Activated CD4-positive, alpha-beta memory T cell treated with anti-CD3 and anti-CD28 coated beads, Interleukin-2, amount 10 ng/mL, durations not matched to agents 7 days and 5 days (primary cell): Measurements from ENCODE around the gene SCAPER. TPM values are rescaled to one million over a fixed set of nuclear protein-coding genes. Genes with fewer than 3 reads are reported as not detected.
"Not testable (repeated sequence)": the region's sequence is repeated elsewhere in the genome, so short reads cannot be mapped to it uniquely, and the experiment has no call there.

Source experiments
- CTCF ChIA-PET: fragments of 350-600 bp; sonication (Branson Sonifier 250); formaldehyde crosslinking; loops from one replicate; lab custom pipeline; 2021; ENCODE audit warnings: antibody characterized with exemption, inconsistent platforms; lab: Charles Lee
- POLR2A ChIA-PET: fragments of 350-600 bp; sonication (Branson Sonifier 250); formaldehyde crosslinking; loops from one replicate; lab custom pipeline; 2021; ENCODE audit warnings: antibody characterized with exemption; lab: Charles Lee
- DNase-seq: peaks from one replicate; pipeline ENCODE4 v3.0.0-alpha.2; 2020
- H3K27ac Mint-ChIP-seq: one replicate; pipeline ENCODE4 v1.8.0; 2021; ENCODE audit warnings: mild to moderate bottlenecking, mixed read lengths
- H3K27me3 Mint-ChIP-seq: one replicate; pipeline ENCODE4 v1.8.0; 2021; ENCODE audit warnings: mixed read lengths
- H3K36me3 Mint-ChIP-seq: one replicate; pipeline ENCODE4 v1.8.0; 2021; ENCODE audit warnings: low read depth, mixed read lengths
- H3K4me1 Mint-ChIP-seq: one replicate; pipeline ENCODE4 v1.8.0; 2021; ENCODE audit warnings: mixed read lengths
- H3K4me3 Mint-ChIP-seq: one replicate; pipeline ENCODE4 v1.8.0; 2021; ENCODE audit warnings: mild to moderate bottlenecking, mixed read lengths
- H3K9me3 Mint-ChIP-seq: one replicate; pipeline ENCODE4 v1.8.0; 2021; ENCODE audit warnings: mixed read lengths
- total RNA-seq, 2 experiments: library from RNA; stranded (reverse); gene quantifications; one replicate each; pipeline ENCODE4 v1.2.3, GENCODE V29; 2021

SCAPER gene
- total RNA-seq, 2 experiments from 2014 or later, result 19.2 to 21.9 TPM

DNA sequence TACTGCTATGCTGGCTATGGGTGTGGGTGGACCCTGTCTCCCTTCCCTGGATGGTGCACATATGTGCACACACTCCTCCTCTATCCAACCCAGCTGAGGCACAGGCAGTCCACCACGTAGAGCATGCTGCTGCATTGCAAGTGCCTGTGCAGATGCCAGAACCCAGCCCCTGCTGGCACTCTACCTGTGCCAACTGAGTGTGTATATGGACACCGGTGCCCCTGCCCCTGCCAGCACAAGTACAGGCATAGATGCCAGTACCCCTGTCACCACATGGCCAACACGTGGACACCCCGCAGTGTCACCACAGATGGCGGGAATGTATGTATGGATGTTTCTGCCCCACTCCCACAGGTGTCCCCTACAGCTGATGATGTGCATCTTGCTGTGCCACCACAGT, 352.0 kb downstream of the SCAPER start:
- DNase-seq, result no peak
- CTCF ChIA-PET, result no interaction called here
- Mint-ChIP-seq H3K4me3 (no peak overlapping the region), H3K27me3 (no peaks in the 10 kb centered on the region), H3K36me3 (peaks cover 2% of the 10 kb centered on the region), H3K27ac (no peak overlapping the region), H3K4me1 (peaks cover 7% of the 10 kb centered on the region), H3K9me3 (peaks cover 8% of the 10 kb centered on the region)
- POLR2A ChIA-PET, result no interaction called here

DNA sequence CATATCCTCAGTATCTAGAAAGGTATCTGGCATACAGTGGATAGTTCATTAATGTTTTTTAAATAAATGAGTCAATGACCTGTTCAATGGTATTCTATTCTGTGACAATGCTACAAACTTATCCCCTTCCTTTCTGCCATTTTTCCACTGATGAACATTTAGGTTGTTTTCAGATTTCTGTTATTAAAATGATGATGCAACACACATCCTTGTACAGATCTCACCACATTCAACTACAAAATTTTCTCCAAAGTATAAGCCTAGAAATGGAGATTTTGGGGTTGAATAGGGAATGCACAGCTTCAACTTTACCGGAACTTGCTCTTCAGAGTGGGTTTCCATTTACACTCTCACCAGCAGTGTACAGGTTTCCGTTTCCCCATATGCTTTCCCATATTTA, 358.3 kb downstream of the SCAPER start:
- Mint-ChIP-seq H3K27me3 (no peaks in the 10 kb centered on the region), H3K9me3 (peaks cover 4% of the 10 kb centered on the region), H3K36me3 (peaks cover 2% of the 10 kb centered on the region), H3K27ac (no peak overlapping the region), H3K4me1 (no peaks in the 10 kb centered on the region), H3K4me3 (no peak overlapping the region)
- ChIA-PET CTCF (no interaction called here), POLR2A (no interaction called here)
- no peak for DNase-seq

- Mint-ChIP-seq H3K4me3 (no peak overlapping the region), H3K36me3 (no peaks in the 10 kb centered on the region), H3K9me3 (no peaks in the 10 kb centered on the region), H3K4me1 (no peaks in the 10 kb centered on the region), H3K27ac (no peak overlapping the region), H3K27me3 (no peaks in the 10 kb centered on the region)
- ChIA-PET POLR2A (no interaction called here), CTCF (no interaction called here)
- no peak for DNase-seq
Observed at GRCh38 chr15:76533995-76534394, 371.1 kb downstream of the SCAPER start.

- no peaks in the 10 kb centered on the region for H3K27me3 Mint-ChIP-seq
- ChIA-PET POLR2A (no interaction called here), CTCF (no interaction called here)
- H3K9me3 Mint-ChIP-seq, result no peaks in the 10 kb centered on the region
- H3K4me3 Mint-ChIP-seq, result no peak overlapping the region
- no peaks in the 10 kb centered on the region for H3K36me3 Mint-ChIP-seq
- no peak for DNase-seq
- H3K4me1 Mint-ChIP-seq, result no peaks in the 10 kb centered on the region
- no peak overlapping the region for H3K27ac Mint-ChIP-seq
Observed at GRCh38 chr15:76533060-76533820, 371.9 kb downstream of the SCAPER start.

DNA sequence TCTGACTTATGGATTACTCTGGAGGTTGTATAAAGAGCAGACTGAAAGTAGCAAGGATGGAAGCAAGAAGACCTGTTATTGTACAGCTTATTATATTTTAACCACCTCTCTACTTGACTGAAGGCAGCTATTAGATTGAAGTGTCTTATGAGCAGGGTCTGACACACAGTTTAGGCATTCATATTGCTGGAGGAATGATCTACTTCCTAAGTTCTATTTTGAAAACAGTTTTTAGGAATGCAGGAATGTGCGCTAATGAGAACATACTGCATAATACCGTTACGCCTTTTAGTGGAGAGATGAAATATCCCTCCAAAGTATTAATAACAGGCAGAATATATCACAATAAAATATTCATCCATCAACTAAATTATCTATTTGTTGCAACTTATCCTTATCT, 375.2 kb downstream of the SCAPER start:
- no peaks in the 10 kb centered on the region for H3K4me1 Mint-ChIP-seq
- H3K36me3 Mint-ChIP-seq, result no peaks in the 10 kb centered on the region
- H3K27ac Mint-ChIP-seq, result no peak overlapping the region
- no peak overlapping the region for H3K4me3 Mint-ChIP-seq
- no peak for DNase-seq
- ChIA-PET POLR2A (no interaction called here), CTCF (no interaction called here)
- no peaks in the 10 kb centered on the region for H3K9me3 Mint-ChIP-seq
- H3K27me3 Mint-ChIP-seq, result no peaks in the 10 kb centered on the region

- POLR2A ChIA-PET, result no interaction called here
- CTCF ChIA-PET, result no interaction called here
- Mint-ChIP-seq H3K9me3 (no peaks in the 10 kb centered on the region), H3K4me1 (no peaks in the 10 kb centered on the region), H3K27me3 (no peaks in the 10 kb centered on the region), H3K27ac (no peak overlapping the region), H3K4me3 (no peak overlapping the region), H3K36me3 (no peaks in the 10 kb centered on the region)
- DNase-seq, result no peak
Observed at GRCh38 chr15:76526111-76526510, 379.0 kb downstream of the SCAPER start.

DNA sequence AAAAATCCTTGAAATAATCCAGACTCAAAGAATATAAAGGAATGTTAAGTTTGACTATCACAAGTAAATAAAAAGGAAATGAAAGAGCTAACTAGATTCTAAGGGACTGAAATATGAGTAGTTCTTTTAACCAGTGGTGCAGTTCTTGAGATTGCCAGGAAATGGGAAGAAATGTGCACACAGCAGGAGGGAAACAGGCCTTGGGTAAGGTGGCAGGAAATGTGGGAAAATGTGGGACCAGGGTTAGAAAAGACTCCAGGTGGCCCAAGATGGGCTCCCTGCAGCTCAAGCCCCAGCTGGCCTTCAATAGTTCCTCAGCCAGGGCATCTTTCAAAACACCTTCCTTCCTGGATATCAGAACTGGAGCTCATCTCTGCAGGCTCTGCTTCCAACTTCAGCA, 387.2 kb downstream of the SCAPER start:
- POLR2A ChIA-PET, result no interaction called here
- H3K9me3 Mint-ChIP-seq, result no peaks in the 10 kb centered on the region

GRCh38 chr15:76514282-76514681, 390.9 kb downstream of the SCAPER start:
- POLR2A ChIA-PET, result no interaction called here
- H3K9me3 Mint-ChIP-seq, result no peaks in the 10 kb centered on the region
- no peak overlapping the region for H3K4me3 Mint-ChIP-seq
- H3K36me3 Mint-ChIP-seq, result no peaks in the 10 kb centered on the region
- CTCF ChIA-PET, result no interaction called here
- no peaks in the 10 kb centered on the region for H3K27me3 Mint-ChIP-seq
- no peak for DNase-seq
- H3K4me1 Mint-ChIP-seq, result no peaks in the 10 kb centered on the region
- H3K27ac Mint-ChIP-seq, result no peak overlapping the region

More for the DNA sequence above, 387.2 kb downstream of the SCAPER start:
- H3K36me3 Mint-ChIP-seq, result no peaks in the 10 kb centered on the region
- no peaks in the 10 kb centered on the region for H3K27me3 Mint-ChIP-seq
- no peak for DNase-seq
- no peaks in the 10 kb centered on the region for H3K4me1 Mint-ChIP-seq
- CTCF ChIA-PET, result interaction anchor here (0.8 kb wide), 1 partner anchor 11 kb away, joined by 3 read pairs; no protein-coding TSS in a partner anchor
- no peak overlapping the region for H3K27ac Mint-ChIP-seq
- H3K4me3 Mint-ChIP-seq, result no peak overlapping the region

DNA sequence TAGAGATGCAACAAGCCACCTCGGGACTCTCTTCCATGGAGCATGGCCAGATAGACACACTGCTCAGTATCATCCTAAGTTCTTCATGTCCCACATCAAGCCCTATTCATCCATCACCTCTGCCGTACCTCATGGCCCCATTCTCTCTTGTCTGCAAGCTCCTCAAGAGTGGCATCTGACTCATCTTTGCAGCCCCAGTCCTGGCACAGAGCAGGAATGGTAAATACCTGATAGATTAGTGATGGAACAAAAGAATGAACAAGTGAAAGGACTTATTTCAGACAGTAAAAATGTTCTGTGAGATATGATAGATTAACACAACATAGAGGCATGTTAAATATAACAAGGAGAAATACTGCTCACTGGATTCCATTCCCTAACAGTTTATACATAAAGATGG, 392.2 kb downstream of the SCAPER start:
- no peaks in the 10 kb centered on the region for H3K4me1 Mint-ChIP-seq
- no peak overlapping the region for H3K27ac Mint-ChIP-seq
- CTCF ChIA-PET, result no interaction called here
- no peaks in the 10 kb centered on the region for H3K9me3 Mint-ChIP-seq
- DNase-seq, result no peak
- no peaks in the 10 kb centered on the region for H3K36me3 Mint-ChIP-seq
- POLR2A ChIA-PET, result no interaction called here
- H3K27me3 Mint-ChIP-seq, result no peaks in the 10 kb centered on the region
- H3K4me3 Mint-ChIP-seq, result no peak overlapping the region

- H3K9me3 Mint-ChIP-seq, H3K4me1 Mint-ChIP-seq, CTCF ChIA-PET, H3K36me3 Mint-ChIP-seq, H3K27ac Mint-ChIP-seq, POLR2A ChIA-PET, H3K27me3 Mint-ChIP-seq, DNase-seq, H3K4me3 Mint-ChIP-seq: not testable (repeated sequence)
Observed at GRCh38 chr15:76510663-76511062, 394.5 kb downstream of the SCAPER start.

GRCh38 chr15:76503804-76504203, 401.3 kb downstream of the SCAPER start:
- CTCF ChIA-PET, result no interaction called here
- Mint-ChIP-seq H3K4me3 (no peak overlapping the region), H3K27me3 (no peaks in the 10 kb centered on the region), H3K36me3 (peaks cover 2% of the 10 kb centered on the region), H3K27ac (no peak overlapping the region), H3K9me3 (no peaks in the 10 kb centered on the region), H3K4me1 (no peaks in the 10 kb centered on the region)
- POLR2A ChIA-PET, result no interaction called here
- no peak for DNase-seq

DNA sequence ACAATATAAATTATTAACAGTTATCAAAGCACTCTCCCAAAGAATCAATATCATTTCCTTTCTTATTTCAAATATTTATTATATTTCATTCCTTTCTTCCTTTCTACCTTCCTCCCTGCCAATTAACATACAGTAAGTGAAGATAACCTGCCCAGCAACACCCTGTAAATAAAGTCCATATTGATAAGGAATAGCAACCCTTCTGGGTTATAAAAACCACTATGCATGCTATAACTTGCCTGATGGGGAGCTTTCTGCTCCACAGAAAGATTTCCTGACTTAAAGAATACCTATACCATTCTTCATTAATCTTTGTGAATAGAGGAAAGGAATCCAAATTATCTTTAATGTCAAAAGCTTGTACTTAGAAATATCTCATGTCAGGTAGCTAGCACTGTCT, 402.0 kb downstream of the SCAPER start:
- H3K9me3 Mint-ChIP-seq, result no peaks in the 10 kb centered on the region
- DNase-seq, result no peak
- no peak overlapping the region for H3K4me3 Mint-ChIP-seq
- no peak overlapping the region for H3K27ac Mint-ChIP-seq
- H3K4me1 Mint-ChIP-seq, result no peaks in the 10 kb centered on the region
- CTCF ChIA-PET, result no interaction called here
- POLR2A ChIA-PET, result no interaction called here
- H3K36me3 Mint-ChIP-seq, result peaks cover 2% of the 10 kb centered on the region
- H3K27me3 Mint-ChIP-seq, result no peaks in the 10 kb centered on the region

- Mint-ChIP-seq H3K27me3 (no peaks in the 10 kb centered on the region), H3K4me3 (no peak overlapping the region), H3K9me3 (no peaks in the 10 kb centered on the region), H3K36me3 (peaks cover 2% of the 10 kb centered on the region), H3K27ac (no peak overlapping the region), H3K4me1 (no peaks in the 10 kb centered on the region)
- no peak for DNase-seq
- POLR2A ChIA-PET, result no interaction called here
- CTCF ChIA-PET, result no interaction called here
Observed at GRCh38 chr15:76502678-76503077, 402.5 kb downstream of the SCAPER start.

DNA sequence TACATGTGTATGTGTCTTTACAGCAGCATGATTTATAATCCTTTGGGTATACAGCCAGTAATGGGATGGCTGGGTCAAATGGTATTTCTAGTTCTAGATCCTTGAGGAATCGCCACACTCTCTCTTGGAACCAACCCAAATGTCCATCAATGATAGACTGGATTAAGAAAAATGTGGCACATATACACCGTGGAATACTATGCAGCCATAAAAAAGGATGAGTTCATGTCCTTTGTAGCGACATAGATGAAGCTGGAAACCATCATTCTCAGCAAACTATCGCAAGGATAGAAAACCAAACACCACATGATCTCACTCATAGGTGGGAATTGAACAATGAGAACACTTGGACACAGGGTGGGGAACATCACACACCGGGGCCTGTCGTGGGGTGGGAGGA, 403.0 kb downstream of the SCAPER start:
- H3K9me3 Mint-ChIP-seq, result not testable (repeated sequence)

More for the DNA sequence above, 403.0 kb downstream of the SCAPER start:
- H3K4me1 Mint-ChIP-seq, H3K27me3 Mint-ChIP-seq, H3K27ac Mint-ChIP-seq, H3K4me3 Mint-ChIP-seq, CTCF ChIA-PET, POLR2A ChIA-PET, H3K36me3 Mint-ChIP-seq, DNase-seq: not testable (repeated sequence)
